ENCODE measurements around the gene MASP2. TPM values are rescaled to one million over a fixed set of nuclear protein-coding genes. Genes with fewer than 3 reads are reported as not detected.

Gene MASP2
- 0.11 to 0.31 TPM (median 0.15 TPM) in 4 of 5 replicates, not detected in the other for total RNA-seq (2022; extraction: Qiagen RNA extraction; ENCODE audit: low read depth)

DNA sequence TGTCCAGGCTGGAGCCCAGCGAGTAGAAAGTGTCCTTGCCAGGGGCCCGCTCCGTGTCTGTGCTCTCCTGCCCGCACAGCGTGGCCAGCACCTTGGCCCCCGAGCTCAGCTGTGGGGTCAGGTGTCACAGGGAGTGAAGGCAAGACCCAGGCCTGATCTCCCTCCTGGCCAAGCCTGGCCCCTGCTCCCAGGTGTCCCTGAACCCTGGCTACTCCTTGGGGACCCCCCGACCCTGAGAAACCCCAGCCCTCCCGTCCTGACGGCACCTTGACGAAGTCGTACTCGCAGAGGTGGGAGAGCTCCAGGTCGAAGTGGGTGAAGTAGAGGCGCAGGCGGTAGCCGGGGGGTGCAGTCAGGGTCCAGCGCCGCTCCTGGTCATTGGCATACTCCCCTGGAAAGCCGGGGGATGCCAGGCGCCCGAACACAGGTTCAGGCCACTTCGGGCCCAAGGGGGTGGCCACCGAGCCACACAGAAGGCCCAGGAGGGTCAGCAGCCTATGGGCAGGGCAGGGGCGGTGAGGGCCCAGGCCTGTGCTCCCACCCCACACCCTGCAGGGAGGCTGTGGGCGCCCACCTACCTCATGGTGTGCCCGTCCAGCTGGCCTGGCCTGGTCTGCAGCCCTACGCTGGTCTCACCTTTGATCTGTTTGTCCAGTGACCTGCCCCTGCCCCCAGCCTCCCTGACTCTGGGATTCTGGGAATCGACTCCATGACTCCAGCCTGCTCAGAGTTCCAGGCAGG, at the start of gene MASP2:
Gene MASP2, minus strand, starts transcription at position 615 of the 741 bp plus-strand sequence. Its CDS starts 32 bp downstream, at position 583.

DNA sequence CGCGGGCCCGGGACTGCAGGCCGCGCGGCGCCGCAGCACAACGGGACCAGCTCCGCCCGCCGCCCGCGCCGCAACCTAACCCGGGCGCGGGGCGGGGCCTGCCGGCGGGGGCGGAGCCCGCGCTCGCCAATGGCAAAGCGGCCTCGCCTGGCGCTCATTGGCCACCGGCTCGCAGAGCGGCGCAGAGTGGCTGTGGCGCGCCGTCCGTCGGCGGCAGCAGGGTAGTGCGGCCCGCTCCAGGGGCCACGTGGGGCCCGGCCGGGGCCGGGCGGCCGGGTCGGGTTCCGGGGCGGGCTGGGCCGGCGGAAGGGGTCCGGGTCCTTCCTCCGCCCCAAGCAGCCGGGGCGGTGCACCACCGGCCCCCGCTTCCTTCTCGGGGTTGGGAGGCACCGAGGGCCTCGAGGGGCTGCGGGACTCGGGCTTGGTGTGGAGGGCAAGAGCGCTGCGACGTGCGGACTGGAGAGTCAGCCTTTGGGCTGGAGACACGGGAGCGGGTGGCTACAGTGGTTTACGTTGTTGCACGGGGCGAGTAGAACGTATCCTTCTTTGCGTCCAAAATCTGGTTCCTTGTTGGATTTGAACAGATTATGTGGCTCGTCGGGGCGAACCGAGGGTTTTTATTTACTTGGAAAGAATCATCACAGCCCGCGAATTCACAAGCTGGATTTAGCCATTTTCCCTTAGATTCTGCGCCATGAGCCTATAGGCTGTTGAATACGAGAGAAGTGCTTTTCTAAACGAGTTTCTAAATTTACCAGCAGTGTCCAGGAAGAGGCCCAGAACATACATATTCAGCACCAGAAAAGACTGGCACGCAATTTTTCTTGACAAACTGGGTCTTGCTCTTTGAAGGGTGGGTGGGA, 13.2 kb upstream of the MASP2 start, which contains the start of gene SRM:
Gene SRM, minus strand, starts transcription at position 51 of the 863 bp plus-strand sequence. CDS start 75 bp downstream, outside the sequence.

DNA sequence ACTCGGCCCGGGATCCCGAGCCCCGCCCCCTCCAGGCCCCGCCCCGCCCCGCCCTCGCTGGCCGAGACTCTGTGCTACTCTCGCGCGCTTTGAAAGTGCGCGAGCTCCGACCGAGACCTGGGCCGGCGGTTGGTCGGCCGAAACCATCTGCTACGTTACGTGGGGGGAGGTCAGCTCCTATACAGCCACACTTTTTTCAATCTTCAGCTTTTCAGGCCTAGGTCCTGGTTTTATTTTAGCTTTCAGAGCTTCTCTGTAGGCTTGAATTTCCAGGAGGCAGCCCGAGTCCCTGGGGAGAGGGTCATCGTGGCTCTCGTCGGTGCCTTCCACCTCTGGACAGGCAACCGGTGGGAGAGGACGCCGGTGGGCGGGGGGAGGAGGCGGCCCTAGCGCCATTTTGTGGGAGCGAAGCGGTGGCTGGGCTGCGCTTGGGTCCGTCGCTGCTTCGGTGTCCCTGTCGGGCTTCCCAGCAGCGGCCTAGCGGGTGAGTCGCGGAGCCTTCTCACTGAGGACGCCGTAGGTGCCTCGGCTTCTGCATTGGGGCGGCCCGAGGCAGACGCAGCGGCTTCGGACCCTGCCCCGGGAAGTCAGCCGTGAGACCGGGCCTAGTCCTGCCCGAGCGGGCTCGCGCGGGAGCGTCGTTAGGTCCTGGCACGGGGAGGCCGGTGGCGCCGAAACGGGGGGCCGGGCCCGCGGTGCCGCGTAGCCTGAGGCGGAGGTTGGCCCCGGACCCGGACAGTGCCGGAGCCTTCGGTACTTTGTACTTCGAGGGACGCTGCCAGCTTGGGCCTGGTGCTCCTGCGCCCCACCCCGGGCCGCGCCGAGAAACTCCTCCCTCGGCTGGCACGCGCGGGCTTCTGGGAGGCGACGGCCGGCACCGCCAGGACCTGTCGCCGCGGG, 34.5 kb downstream of the MASP2 start, which contains the start of gene TARDBP:
Gene TARDBP, plus strand, starts transcription at position 395 of the 900 bp plus-strand sequence. CDS start 1,074 bp downstream, outside the sequence.

Other genes with a start within 250 kb of the MASP2 start
- gene TARDBP, start 34.6 kb downstream of the MASP2 start, total RNA-seq (2022; extraction: Qiagen RNA extraction; ENCODE audit: low read depth) = 160 to 244 TPM (median 195 TPM) in 5 replicates
- gene SRM, start 12.8 kb upstream of the MASP2 start, total RNA-seq (2022; extraction: Qiagen RNA extraction; ENCODE audit: low read depth) = 142 to 245 TPM (median 200 TPM) in 5 replicates
- gene EXOSC10, start 52.6 kb upstream of the MASP2 start, total RNA-seq (2022; extraction: Qiagen RNA extraction; ENCODE audit: low read depth) = 36.4 to 39.3 TPM (median 38.1 TPM) in 5 replicates
- not detected in 5 replicates for gene ANGPTL7, start 142.1 kb upstream of the MASP2 start, total RNA-seq (2022; extraction: Qiagen RNA extraction; ENCODE audit: low read depth)
- gene MTOR, start 215.3 kb upstream of the MASP2 start, total RNA-seq (2022; extraction: Qiagen RNA extraction; ENCODE audit: low read depth) = 12.0 to 14.4 TPM (median 13.7 TPM) in 5 replicates
- 14.5 to 16.6 TPM (median 15.8 TPM) in 5 replicates for gene UBIAD1, start 226.0 kb upstream of the MASP2 start, total RNA-seq (2022; extraction: Qiagen RNA extraction; ENCODE audit: low read depth)

Measured in A549 treated with GW870086 at 1 μM for 4 hours (cell line).